GM12878 (cell line): ENCODE data around the gene U2AF2. TPM values are rescaled to one million over a fixed set of nuclear protein-coding genes. Genes with fewer than 3 reads are reported as not detected.

Source experiments
- ATAC-seq: fragments of 200-7000 bp; cut with Tn5 transposase; 3 replicates; pipeline ENCODE4 v1.9.1; 2020; ENCODE audit warnings: mild to moderate bottlenecking, moderate library complexity
- BruUV-seq: library from RNA; stranded (reverse); fragments of 400-500 nt; replicated peaks from 2 replicates; lab custom pipeline; 2021; lab: Mats Ljungman, UMichigan
- CTCF ChIA-PET: fragments of 300-600 bp; sonication (Branson Sonifier 250); formaldehyde crosslinking; extraction: SDS; loops from one replicate; lab custom pipeline; 2021; ENCODE audit warnings: inconsistent platforms; lab: Yijun Ruan, JAX
- POLR2A ChIA-PET: fragments of 350-600 bp; formaldehyde crosslinking; extraction: SDS; loops from one replicate; lab custom pipeline; 2021; ENCODE audit warnings: inconsistent platforms; lab: Charles Lee
- RAD21 ChIA-PET: fragments of 300-600 bp; sonication (Branson Sonifier 250); formaldehyde crosslinking; loops from one replicate; lab custom pipeline; 2023; ENCODE audit warnings: antibody characterized with exemption; ENCODE audit not compliant: unreplicated experiment; lab: Charles Lee
- SMC1A ChIA-PET: fragments of 300-600 bp; sonication (Branson Sonifier 250); formaldehyde crosslinking; loops from one replicate; lab custom pipeline; 2023; ENCODE audit not compliant: unreplicated experiment, uncharacterized antibody; lab: Charles Lee
- DNase-seq: peaks from one replicate; pipeline ENCODE4 v3.0.0-alpha.2; 2011; ENCODE audit warnings: low read depth, low spot score
- FAIRE-seq: peaks from 3 replicates; lab custom pipeline; 2011; peaks lifted over from hg19 to GRCh38; lab: Jason Lieb, UNC
- H2AFZ ChIP-seq: 2 replicates; pipeline ENCODE4 v1.6.0; 2011; ENCODE audit warnings: low read depth, low read length, control low read depth; ENCODE audit not compliant: control insufficient read depth
- H3K27ac ChIP-seq: 2 replicates; pipeline ENCODE4 v1.5.1; 2011; ENCODE audit warnings: control low read depth; ENCODE audit not compliant: control insufficient read depth, insufficient read depth
- H3K27me3 ChIP-seq, 2 experiments: replicated peaks in 1 of 2; 2 replicates each; pipeline versions ENCODE4 v1.6.0 to v1.6.1; 2011; ENCODE audit warnings: low read length in 1 of 2; ENCODE audit not compliant: control insufficient read depth in 2 of 2, insufficient read depth in 2 of 2
- H3K36me3 ChIP-seq, 2 experiments: 2 replicates each; pipeline ENCODE4 v1.5.1; 2011; ENCODE audit warnings: low read length in 1 of 2; ENCODE audit not compliant: control insufficient read depth in 2 of 2, insufficient read depth in 2 of 2
- H3K4me1 ChIP-seq: 2 replicates; pipeline ENCODE4 v1.6.1; 2011; ENCODE audit warnings: mild to moderate bottlenecking, low read length, moderate library complexity, mixed read lengths; ENCODE audit not compliant: control insufficient read depth, insufficient read depth
- H3K4me2 ChIP-seq: 2 replicates; pipeline ENCODE4 v1.6.0; 2011; ENCODE audit warnings: control low read depth; ENCODE audit not compliant: control insufficient read depth, insufficient read depth
- H3K4me3 ChIP-seq: fragments of 200-600 bp; sonication (generic); 2 replicates; pipeline ENCODE4 v1.5.1; 2016
- H3K79me2 ChIP-seq: 2 replicates; pipeline ENCODE4 v1.6.0; 2011; ENCODE audit warnings: low read length; ENCODE audit not compliant: control insufficient read depth, insufficient read depth
- H3K9ac ChIP-seq: 2 replicates; pipeline ENCODE4 v1.8.0; 2011; ENCODE audit warnings: low read length, control low read depth, mixed read lengths; ENCODE audit not compliant: control insufficient read depth, insufficient read depth
- H3K9me3 ChIP-seq: replicated peaks from 3 replicates; pipeline ENCODE4 v1.5.1; 2011; ENCODE audit warnings: mild to moderate bottlenecking, low read length; ENCODE audit not compliant: control insufficient read depth, insufficient read depth
- H4K20me1 ChIP-seq: 2 replicates; pipeline ENCODE4 v1.6.0; 2011; ENCODE audit not compliant: control insufficient read depth, insufficient read depth
- BCL3 ChIP-seq: IDR thresholded peaks from 2 replicates; pipeline ENCODE4 v1.6.1; 2011; ENCODE audit warnings: borderline replicate concordance, low read depth, mild to moderate bottlenecking, moderate library complexity, low read length; ENCODE audit not compliant: insufficient read depth, poor library complexity, severe bottlenecking
- CREB1 ChIP-seq: IDR thresholded peaks from 2 replicates; pipeline ENCODE4 v1.6.1; 2012; ENCODE audit warnings: low read depth, mild to moderate bottlenecking, inconsistent platforms
- DPF2 ChIP-seq: fragments of 450-650 bp; IDR thresholded peaks from 2 replicates; pipeline ENCODE4 v1.6.1; 2017; ENCODE audit warnings: mild to moderate bottlenecking
- E4F1 ChIP-seq: fragments of 450-650 bp; IDR thresholded peaks from 2 replicates; pipeline ENCODE4 v1.6.1; 2018; ENCODE audit warnings: borderline replicate concordance, mild to moderate bottlenecking; ENCODE audit not compliant: partially characterized antibody
- FOS ChIP-seq: IDR thresholded peaks from 3 replicates; pipeline ENCODE4 v1.6.1; 2011; ENCODE audit warnings: borderline replicate concordance; ENCODE audit not compliant: insufficient read length; ENCODE audit errors: extremely low read depth
- HCFC1 ChIP-seq: fragments of 150-350 bp; IDR thresholded peaks from 2 replicates; pipeline ENCODE4 v1.6.1; 2014; ENCODE audit warnings: low read length
- MAX ChIP-seq: IDR thresholded peaks from 2 replicates; pipeline ENCODE4 v1.6.1; 2012; ENCODE audit warnings: low read depth, low read length, improper control_type of control experiment
- MTA3 ChIP-seq: IDR thresholded peaks from 2 replicates; pipeline ENCODE4 v1.6.1; 2012; ENCODE audit warnings: low read length, inconsistent platforms, borderline replicate concordance
- NBN ChIP-seq: fragments of 450-650 bp; IDR thresholded peaks from 2 replicates; pipeline ENCODE4 v1.6.1; 2016
- NKRF ChIP-seq: fragments of 450-650 bp; conservative IDR thresholded peaks from 2 replicates; pipeline ENCODE4 v1.6.1; 2017; ENCODE audit warnings: mild to moderate bottlenecking, moderate library complexity
- POLR2AphosphoS2 ChIP-seq: IDR thresholded peaks from 2 replicates; pipeline ENCODE4 v1.6.1; 2011; ENCODE audit warnings: low read depth, mild to moderate bottlenecking, low read length, improper control_type of control experiment, moderate library complexity
- RBBP5 ChIP-seq: fragments of 200-600 bp; sonication (generic); conservative IDR thresholded peaks from 2 replicates; pipeline ENCODE4 v1.6.1; 2016
- RFX5 ChIP-seq: IDR thresholded peaks from 2 replicates; pipeline ENCODE4 v1.6.1; 2011; ENCODE audit warnings: low read depth, low read length, improper control_type of control experiment
- RUNX3 ChIP-seq: IDR thresholded peaks from 2 replicates; pipeline ENCODE4 v1.6.1; 2012; ENCODE audit warnings: low read length, inconsistent platforms
- SMAD5 ChIP-seq: IDR thresholded peaks from 2 replicates; pipeline ENCODE4 v1.6.1; 2016; ENCODE audit warnings: antibody characterized with exemption, low read depth
- ZZZ3 ChIP-seq: IDR thresholded peaks from 2 replicates; pipeline ENCODE4 v1.6.1; 2011; ENCODE audit warnings: low read depth; ENCODE audit not compliant: control insufficient read depth, insufficient read length
- WGBS: methylation state at CpG from one replicate; pipeline ENCODE4 v1.1.6; 2016; ENCODE audit warnings: low lambda C conversion rate; ENCODE audit not compliant: insufficient replicate concordance, insufficient coverage; ENCODE audit errors: missing lambda C conversion rate; 5-methylcytosine and 5-hydroxymethylcytosine counted together
- in situ Hi-C: fragments of 300-500 bp; cut with MboI; formaldehyde crosslinking; loops from 9 replicates; pipeline ENCODE4 v1.14.3; 2018; ENCODE audit warnings: mixed read lengths
- intact Hi-C: fragments of 100-400 bp; cut with micrococcal nuclease; formaldehyde crosslinking; loops from one replicate; pipeline ENCODE4 v1.14.2; 2022; ENCODE audit not compliant: unreplicated experiment
- polyA plus RNA-seq, 11 experiments: library from polyadenylated mRNA; depleted of rRNA in 4 of 11; unstranded in 6 of 11; stranded (reverse) in 5 of 11; fragments of >200 nt; fragmentation: Nextera tagmentation in 4 of 11; fragmentation: Illumina TruSeq in 1 of 11; extraction: Ambion mirVana in 4 of 11; extraction: Trizol in 1 of 11; gene quantifications; 1 replicate in 1 of 11; 2 replicates in 10 of 11; pipeline versions ENCODE4 v1.2.1 to v1.2.3, GENCODE V29; 2011 to 2016; ENCODE audit warnings: inconsistent platforms in 2 of 11, missing spikeins in 2 of 11, low read depth in 1 of 11
- total RNA-seq, 4 experiments: library from RNA; depleted of rRNA in 3 of 4; stranded (reverse); fragments of >200 nt in 3 of 4; fragmentation: Illumina TruSeq in 1 of 4; extraction: Trizol in 1 of 4; gene quantifications; 2 replicates each; pipeline versions ENCODE4 v1.2.1 to v1.2.3, GENCODE V29; 2013 to 2021

The U2AF2 gene
- total and polyA plus RNA-seq, 10 of the 15 experiments (the other 5 are each of a cell fraction or from before 2014, with no cell fraction given) = 3.0 to 338 (median 130) TPM

- POLR2A ChIA-PET = interaction anchor here (0.5 to 1.8 kb wide), 3 partner anchors 21 to 39 kb away, joined by 3 to 7 read pairs (median 3); no protein-coding TSS in a partner anchor
- peak; percentile 88 for DNase-seq
- Histone ChIP-seq H3K79me2 (peaks cover 65% of the 10 kb centered on the region), H3K27me3 (no peaks in the 10 kb centered on the region), H3K9me3 (no peaks in the 10 kb centered on the region), H3K27ac (peak overlapping the region; percentile 94), H3K36me3 (peaks cover 14 to 20% of the 10 kb centered on the region in 2 experiments), H2AFZ (peak overlapping the region; percentile 50; the same call in 1 of the 2 replicates), H4K20me1 (peaks cover 4% of the 10 kb centered on the region; the same call in 1 of the 2 replicates), H3K4me1 (peaks cover 29% of the 10 kb centered on the region), H3K4me2 (peak overlapping the region; percentile 100), H3K9ac (peak overlapping the region; percentile 97), H3K4me3 (peak overlapping the region; percentile 92)
- FAIRE-seq = peak; percentile 83
- BruUV-seq = no TSS peak
- CTCF ChIA-PET = interaction anchor here (1.4 to 3.3 kb wide), 2 partner anchors 24 to 45 kb away, joined by 5 to 14 read pairs; partner anchors contain the start of gene U2AF2
- under 1% methylated on average over 21 of the region's 21 CpGs for WGBS
- peak; percentile 92 for ATAC-seq
- intact Hi-C loops = loop anchor here (1.0 to 5.0 kb wide), 4 partner anchors 23 to 654 kb away; partner anchors contain the start of genes U2AF2, ZNF580 and ZNF581
- SMC1A ChIA-PET = interaction anchor here (3.0 kb wide), 1 partner anchor 21 kb away, joined by 11 read pairs; no protein-coding TSS in a partner anchor
- RAD21 ChIA-PET = interaction anchor here (0.7 to 1.0 kb wide), 2 partner anchors 24 to 46 kb away, joined by 3 to 4 read pairs; partner anchors contain the start of gene U2AF2
- in situ Hi-C loops = loop anchor here (5.0 kb wide), 1 partner anchor 129 kb away; no protein-coding TSS in a partner anchor
- peak; percentile 58 for TF ChIP-seq NKRF
- no peak for TF ChIP-seq SMAD5
- TF ChIP-seq POLR2AphosphoS2 = no peak
- TF ChIP-seq FOS = no peak
- TF ChIP-seq CREB1 = no peak; the same call in 1 of the 2 replicates
- TF ChIP-seq RBBP5 = no peak
- TF ChIP-seq BCL3 = peak; percentile 30
- TF ChIP-seq NBN = peak; percentile 70; the same call in 1 of the 2 replicates
- TF ChIP-seq ZZZ3 = no peak
- peak; percentile 97 for TF ChIP-seq DPF2
- TF ChIP-seq HCFC1 = no peak; the same call in 1 of the 2 replicates
- TF ChIP-seq E4F1 = peak; percentile 38
- peak; percentile 88 for TF ChIP-seq RUNX3
- peak; percentile 15; the same call in 1 of the 2 replicates for TF ChIP-seq MAX
- no peak for TF ChIP-seq MTA3
- 0 out of 2 replicates have a peak, but pooled peaks have one; percentile 45 for TF ChIP-seq RFX5
Measured at GRCh38 chr19:55678121-55678671, 23.4 kb downstream of the U2AF2 start.
